Measurements from ENCODE around the gene PLEKHA7.

DNA sequence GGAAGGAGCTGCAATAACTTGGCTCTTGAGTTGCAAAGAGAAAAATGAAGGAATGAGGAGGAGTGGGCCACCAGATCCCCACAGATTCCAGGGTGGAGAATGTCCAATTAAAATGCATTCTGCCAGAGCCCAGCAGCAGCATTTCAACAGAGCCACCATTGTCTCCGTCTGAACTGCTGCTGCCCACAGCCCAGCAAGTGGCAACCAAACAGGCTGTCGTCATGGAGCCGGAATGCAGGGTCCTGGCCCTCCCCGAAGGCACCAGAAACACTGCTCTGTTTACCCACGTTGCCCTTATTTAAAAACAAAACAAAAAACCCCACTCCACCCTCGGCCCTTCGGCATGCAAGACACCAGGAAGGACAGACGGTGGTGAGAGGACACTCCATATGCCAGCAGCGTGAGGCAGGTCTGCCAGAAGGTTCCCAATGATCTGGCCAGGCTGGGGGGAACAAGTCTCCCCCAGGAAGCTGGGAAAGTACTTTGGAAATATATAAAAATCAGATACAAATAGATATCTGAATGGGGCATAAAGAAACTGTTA, 32.5 kb downstream of the PLEKHA7 start:
- TF ChIP-seq ESRRA (CRISPR knock-in tag; IDR thresholded peaks at IDR 0.05; ENCODE audit: borderline replicate concordance) (no peak), ETV6 (CRISPR knock-in tag; IDR thresholded peaks at IDR 0.05) (no peak), FOXK1 (CRISPR knock-in tag; IDR thresholded peaks at IDR 0.05) (no peak), RELA (CRISPR knock-in tag; IDR thresholded peaks at IDR 0.05; ENCODE audit: borderline replicate concordance) (no peak), E2F5 (CRISPR knock-in tag; IDR thresholded peaks at IDR 0.05) (no peak), PREB (CRISPR knock-in tag; IDR thresholded peaks at IDR 0.05; ENCODE audit: borderline replicate concordance) (no peak), TCF7 (CRISPR knock-in tag; IDR thresholded peaks at IDR 0.05; ENCODE audit: low read depth) (no peak), CREM (CRISPR knock-in tag; IDR thresholded peaks at IDR 0.05) (no peak), FOXP1 (CRISPR knock-in tag; IDR thresholded peaks at IDR 0.05; ENCODE audit: borderline replicate concordance) (no peak), NR2C2 (CRISPR knock-in tag; IDR thresholded peaks at IDR 0.05) (no peak), MAX (CRISPR knock-in tag; IDR thresholded peaks at IDR 0.05) (no peak)
- TF ChIP-seq, protein P1, sequence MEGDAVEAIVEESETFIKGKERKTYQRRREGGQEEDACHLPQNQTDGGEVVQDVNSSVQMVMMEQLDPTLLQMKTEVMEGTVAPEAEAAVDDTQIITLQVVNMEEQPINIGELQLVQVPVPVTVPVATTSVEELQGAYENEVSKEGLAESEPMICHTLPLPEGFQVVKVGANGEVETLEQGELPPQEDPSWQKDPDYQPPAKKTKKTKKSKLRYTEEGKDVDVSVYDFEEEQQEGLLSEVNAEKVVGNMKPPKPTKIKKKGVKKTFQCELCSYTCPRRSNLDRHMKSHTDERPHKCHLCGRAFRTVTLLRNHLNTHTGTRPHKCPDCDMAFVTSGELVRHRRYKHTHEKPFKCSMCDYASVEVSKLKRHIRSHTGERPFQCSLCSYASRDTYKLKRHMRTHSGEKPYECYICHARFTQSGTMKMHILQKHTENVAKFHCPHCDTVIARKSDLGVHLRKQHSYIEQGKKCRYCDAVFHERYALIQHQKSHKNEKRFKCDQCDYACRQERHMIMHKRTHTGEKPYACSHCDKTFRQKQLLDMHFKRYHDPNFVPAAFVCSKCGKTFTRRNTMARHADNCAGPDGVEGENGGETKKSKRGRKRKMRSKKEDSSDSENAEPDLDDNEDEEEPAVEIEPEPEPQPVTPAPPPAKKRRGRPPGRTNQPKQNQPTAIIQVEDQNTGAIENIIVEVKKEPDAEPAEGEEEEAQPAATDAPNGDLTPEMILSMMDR (IDR thresholded peaks at IDR 0.05): no peak
- TF ChIP-seq, protein P2, sequence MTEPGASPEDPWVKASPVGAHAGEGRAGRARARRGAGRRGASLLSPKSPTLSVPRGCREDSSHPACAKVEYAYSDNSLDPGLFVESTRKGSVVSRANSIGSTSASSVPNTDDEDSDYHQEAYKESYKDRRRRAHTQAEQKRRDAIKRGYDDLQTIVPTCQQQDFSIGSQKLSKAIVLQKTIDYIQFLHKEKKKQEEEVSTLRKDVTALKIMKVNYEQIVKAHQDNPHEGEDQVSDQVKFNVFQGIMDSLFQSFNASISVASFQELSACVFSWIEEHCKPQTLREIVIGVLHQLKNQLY (CRISPR knock-in tag; IDR thresholded peaks at IDR 0.05): no peak

Data from WTC11 (cell line).